Stomach (tissue), 9 donors: Measurements from ENCODE around the gene ATP2A2. TPM values are rescaled to one million over a fixed set of nuclear protein-coding genes. Genes with fewer than 3 reads are reported as not detected.

ENCODE experiments used
- DNase-seq, 2 donors: peaks; one replicate each; pipeline versions ENCODE4 v3.0.0 to v3.0.0-alpha.2; 2013 to 2019
- H3K27ac ChIP-seq, 5 donors: fragments of 200-600 bp in 4 of 5; sonication (generic) in 4 of 5; one replicate each; pipeline ENCODE4 v1.5.1; 2013 to 2019; ENCODE audit warnings: mild to moderate bottlenecking in 1 of 5, moderate library complexity in 1 of 5
- H3K27me3 ChIP-seq, 3 donors: fragments of 200-600 bp; sonication (generic); one replicate each; pipeline ENCODE4 v1.5.1; 2017 to 2019; ENCODE audit warnings: mixed run types in 1 of 3
- H3K36me3 ChIP-seq, 4 donors: fragments of 200-600 bp; sonication (generic); 1 replicate in 3 of 4; 2 replicates in 1 of 4; pipeline ENCODE4 v1.5.1; 2016 to 2019
- H3K4me1 ChIP-seq, 4 donors: fragments of 200-600 bp; sonication (generic); one replicate each; pipeline ENCODE4 v1.5.1; 2016 to 2019
- H3K4me3 ChIP-seq, 4 donors: fragments of 200-600 bp; sonication (generic) in 3 of 4; one replicate each; pipeline ENCODE4 v1.5.1; 2016 to 2019; ENCODE audit warnings: mild to moderate bottlenecking in 1 of 4
- H3K9me3 ChIP-seq, 4 donors: fragments of 200-600 bp; sonication (generic); one replicate each; pipeline ENCODE4 v1.5.1; 2016 to 2019
- CTCF ChIP-seq, 7 experiments: fragments of 450-650 bp in 4 of 7; fragments of 200-600 bp in 3 of 7; sonication (generic) in 3 of 7; IDR thresholded peaks; one replicate each; pipeline ENCODE4 v1.5.1; 2016 to 2019; ENCODE audit warnings: antibody characterized with exemption in 7 of 7, control low read depth in 2 of 7, mild to moderate bottlenecking in 1 of 7
- EP300 ChIP-seq: sonication (generic); formaldehyde crosslinking; IDR thresholded peaks from one replicate; pipeline ENCODE4 v1.6.1; 2017; ENCODE audit warnings: antibody characterized with exemption
- POLR2A ChIP-seq, 4 donors: fragments of 450-650 bp; IDR thresholded peaks; one replicate each; pipeline ENCODE4 v1.6.1; 2016; ENCODE audit warnings: antibody characterized with exemption in 4 of 4, control low read depth in 2 of 4, mild to moderate bottlenecking in 1 of 4, moderate library complexity in 1 of 4
- POLR2AphosphoS5 ChIP-seq, 3 donors: sonication (generic); formaldehyde crosslinking; IDR thresholded peaks; one replicate each; pipeline ENCODE4 v1.6.1; 2016; ENCODE audit warnings: antibody characterized with exemption in 3 of 3
- WGBS, 5 donors: extraction: QIAGEN DNeasy Blood & Tissue Kit in 3 of 5; methylation state at CpG; one replicate each; pipeline versions ENCODE4 v1.1.5 to v1.1.7; 2013 to 2018; 5-methylcytosine and 5-hydroxymethylcytosine counted together
- intact Hi-C: fragments of 100-400 bp; cut with DNase I; formaldehyde crosslinking; loops from one replicate; pipeline ENCODE4 v1.15.1; 2023; ENCODE audit warnings: low total_unique reads
- polyA plus RNA-seq, 3 donors: library from polyadenylated mRNA; stranded (reverse); fragments of 200-250 nt; gene quantifications; one replicate each; pipeline ENCODE4 v1.2.3, GENCODE V29; 2013
- total RNA-seq, 5 donors: library from RNA; depleted of rRNA; stranded (reverse); fragments of >200 nt; gene quantifications; one replicate each; pipeline versions ENCODE4 v1.1.0 to v1.2.3, GENCODE V29; 2014 to 2016
- donor health status: healthy with polysubstance abuse.
- donor health status: Bipolar disorder and iron deficiency.
- donor health status: healthy.

ATP2A2 gene
- total and polyA plus RNA-seq, 8 donors = 14.1 to 202 (median 104) TPM

GRCh38 chr12:110279566-110280375 is 1.3 kb upstream of the ATP2A2 start:
- peak in 1 of 2 donors; percentile 36 for DNase-seq
- Histone ChIP-seq H3K4me1 (peaks cover 14 to 38% (median 28%) of the 10 kb centered on the region in 4 donors), H3K4me3 (peak overlapping the region; percentile 78 to 89 (median 88)), H3K9me3 (no peaks in the 10 kb centered on the region), H3K27me3 (no peaks in the 10 kb centered on the region), H3K36me3 (no peaks in the 10 kb centered on the region), H3K27ac (peak overlapping the region; percentile 97 to 100 (median 99))
- intact Hi-C loops = no loop called here
- TF ChIP-seq CTCF (IDR thresholded peaks at IDR 0.05) = no peak
- TF ChIP-seq POLR2A (IDR thresholded peaks at IDR 0.05) = no peak
- 67 to 74% (median 72%) methylated on average over 14 of the region's 14 CpGs for WGBS, 5 donors

GRCh38 chr12:110280392-110280778 is 662 bp upstream of the ATP2A2 start:
- peak; percentile 43 to 72 for DNase-seq
- TF ChIP-seq CTCF (IDR thresholded peaks at IDR 0.05) = no peak
- TF ChIP-seq POLR2AphosphoS5 (IDR thresholded peaks at IDR 0.05) = no peak
- TF ChIP-seq POLR2A (IDR thresholded peaks at IDR 0.05) = no peak
- no peak for TF ChIP-seq EP300
- H3K27me3 ChIP-seq = no peaks in the 10 kb centered on the region
- peaks cover 19 to 45% (median 33%) of the 10 kb centered on the region in 4 donors for H3K4me1 ChIP-seq
- 1 to 3% (median 3%) methylated on average over 14 to 18 of the region's 18 CpGs for WGBS, 5 donors
- peak overlapping the region; percentile 97 to 100 (median 99) for H3K27ac ChIP-seq
- H3K4me3 ChIP-seq = peak overlapping the region; percentile 78 to 89 (median 88)
- intact Hi-C loops = no loop called here
- peaks cover 0 to 4% (median under 1%) of the 10 kb centered on the region in 4 donors for H3K36me3 ChIP-seq
- H3K9me3 ChIP-seq = no peaks in the 10 kb centered on the region

GRCh38 chr12:110281549-110282299 is 677 bp downstream of the ATP2A2 start:
- TF ChIP-seq POLR2AphosphoS5 (IDR thresholded peaks at IDR 0.05) (peak in 1 of 3 donors; percentile 20), CTCF (IDR thresholded peaks at IDR 0.05) (no peak)
- H3K4me1 ChIP-seq = peaks cover 29 to 58% (median 47%) of the 10 kb centered on the region in 4 donors
- peaks cover 0 to 7% (median 2%) of the 10 kb centered on the region in 4 donors for H3K36me3 ChIP-seq
- intact Hi-C loops = no loop called here
- 0 to 1% (median 0%) methylated on average over 28 to 82 of the region's 82 CpGs for WGBS, 5 donors
- H3K9me3 ChIP-seq = no peaks in the 10 kb centered on the region
- no peaks in the 10 kb centered on the region for H3K27me3 ChIP-seq
- peak overlapping the region; percentile 78 to 89 (median 88) for H3K4me3 ChIP-seq
- DNase-seq = peak in 1 of 2 donors; percentile 63
- H3K27ac ChIP-seq = peak overlapping the region; percentile 97 to 100 (median 99)

GRCh38 chr12:110282300-110282860 is 1.3 kb downstream of the ATP2A2 start:
- Histone ChIP-seq H3K4me1 (peaks cover 35 to 65% (median 52%) of the 10 kb centered on the region in 4 donors), H3K4me3 (peak overlapping the region; percentile 78 to 89 (median 88)), H3K36me3 (peaks cover 0 to 9% (median 5%) of the 10 kb centered on the region in 4 donors), H3K9me3 (no peaks in the 10 kb centered on the region), H3K27ac (peak overlapping the region; percentile 97 to 100 (median 99)), H3K27me3 (no peaks in the 10 kb centered on the region)
- TF ChIP-seq POLR2A (IDR thresholded peaks at IDR 0.05) (no peak), CTCF (IDR thresholded peaks at IDR 0.05) (no peak), POLR2AphosphoS5 (IDR thresholded peaks at IDR 0.05) (no peak), EP300 (no peak)
- WGBS, 5 donors = 0 to 1% (median 1%) methylated on average over 8 of the region's 8 CpGs
- intact Hi-C loops = no loop called here
- no peak for DNase-seq
